T-helper 2 cell treated with Interferon-gamma antibody and Interleukin-4, amounts not matched to agents 5 μg/mL and 100 μg/mL, for 36 hours (primary cell): ENCODE results near the gene KRTAP4-3.
"Not testable (repeated sequence)": the region's sequence is repeated elsewhere in the genome, so short reads cannot be mapped to it uniquely, and the experiment has no call there.

ENCODE experiments used
- DNase-seq: peaks from one replicate; pipeline ENCODE4 v3.0.0; 2021; ENCODE audit warnings: low spot score
- H3K27ac Mint-ChIP-seq: one replicate; pipeline ENCODE4 v1.8.0; 2021; ENCODE audit warnings: mild to moderate bottlenecking, mixed read lengths
- H3K27me3 Mint-ChIP-seq: one replicate; pipeline ENCODE4 v1.8.0; 2021; ENCODE audit warnings: low read depth, mixed read lengths
- H3K36me3 Mint-ChIP-seq: one replicate; pipeline ENCODE4 v1.8.0; 2021; ENCODE audit warnings: low read depth, mixed read lengths
- H3K4me1 Mint-ChIP-seq: one replicate; pipeline ENCODE4 v1.8.0; 2021; ENCODE audit warnings: low read depth, mixed read lengths
- H3K4me3 Mint-ChIP-seq: one replicate; pipeline ENCODE4 v1.8.0; 2022; ENCODE audit warnings: mild to moderate bottlenecking, moderate library complexity, mixed read lengths
- H3K9me3 Mint-ChIP-seq: one replicate; pipeline ENCODE4 v1.8.0; 2021; ENCODE audit warnings: mixed read lengths

Gene KRTAP4-3

GRCh38 chr17:41118721-41119120 is 49.3 kb downstream of the KRTAP4-3 start:
- Mint-ChIP-seq H3K36me3 (no peaks in the 10 kb centered on the region), H3K4me1 (peaks cover 7% of the 10 kb centered on the region), H3K27ac (no peak overlapping the region), H3K9me3 (peaks cover 4% of the 10 kb centered on the region), H3K27me3 (peaks cover 10% of the 10 kb centered on the region), H3K4me3 (no peak overlapping the region)
- no peak for DNase-seq

GRCh38 chr17:41117846-41118386 is 50.1 kb downstream of the KRTAP4-3 start, which contains the start of gene KRTAP4-11:
Gene KRTAP4-11, minus strand, starts transcription at chr17:41118373. Its CDS starts 58 bp downstream, at chr17:41118315.
- not testable (repeated sequence) for H3K4me3 Mint-ChIP-seq

More at GRCh38 chr17:41117846-41118386, 50.1 kb downstream of the KRTAP4-3 start, which contains the start of gene KRTAP4-11:
- not testable (repeated sequence) for H3K27me3 Mint-ChIP-seq, H3K27ac Mint-ChIP-seq, H3K9me3 Mint-ChIP-seq, H3K36me3 Mint-ChIP-seq, DNase-seq, H3K4me1 Mint-ChIP-seq
